ENCODE measurements around the gene SPTBN5. TPM values are rescaled to one million over a fixed set of nuclear protein-coding genes. Genes with fewer than 3 reads are reported as not detected.

The SPTBN5 gene
- total and polyA plus RNA-seq, 2 experiments from 2014 or later: 0.57 to 1.1 TPM

- Mint-ChIP-seq H3K36me3 (ENCODE audit: low read depth) (no peaks in the 10 kb centered on the region; the same call in 2 of the 3 replicates), H3K9me3 (no peaks in the 10 kb centered on the region; the same call in 2 of the 3 replicates), H3K4me1 (peaks cover 10% of the 10 kb centered on the region), H3K27ac (no peak overlapping the region), H3K27me3 (ENCODE audit: insufficient read depth, low read depth, poor library complexity) (peaks cover 37% of the 10 kb centered on the region), H3K4me3 (peak overlapping the region; percentile 61)
- no peaks in the 10 kb centered on the region for H3K9me2 ChIP-seq (ENCODE audit: insufficient read depth)
- peak overlapping the region; percentile 98 for H2AFZ ChIP-seq
- H3K4me2 ChIP-seq: peak overlapping the region; percentile 87
- 0 out of 2 replicates have a peak, but pooled peaks cover 4% of the 10 kb centered on the region for H3F3A ChIP-seq (replicated peaks; ENCODE audit: low read depth)
- no peak for ATAC-seq
- H3K36me3 ChIP-seq (ENCODE audit: insufficient read depth): no peaks in the 10 kb centered on the region
- H3K4me1 ChIP-seq (ENCODE audit: insufficient read depth): no peaks in the 10 kb centered on the region
- H3K79me2 ChIP-seq (replicated peaks; ENCODE audit: insufficient read depth): no peaks in the 10 kb centered on the region
- no peak for TF ChIP-seq ETS1 (IDR thresholded peaks at IDR 0.05)
- no peak for TF ChIP-seq CREB1 (CRISPR knock-in tag; IDR thresholded peaks at IDR 0.05; ENCODE audit: low read depth)
- no peak for TF ChIP-seq ZNF114 (CRISPR knock-in tag; IDR thresholded peaks at IDR 0.05)
- H3K4me3 ChIP-seq: peak overlapping the region; percentile 68
- peaks cover 31% of the 10 kb centered on the region for H3K27me3 ChIP-seq (ENCODE audit: insufficient read depth)
- DNase-seq (ENCODE audit: low spot score): no peak
- no peaks in the 10 kb centered on the region for H4K20me1 ChIP-seq (replicated peaks; ENCODE audit: insufficient read depth)
- no peak overlapping the region for H3K27ac ChIP-seq (ENCODE audit: low read depth)
These were observed 11.0 kb downstream of the SPTBN5 start for GRCh38 chr15:41882689-41883483.

- ATAC-seq: peak; percentile 74
- peak overlapping the region; percentile 61 for H3K4me3 Mint-ChIP-seq
- Histone ChIP-seq H3K36me3 (ENCODE audit: insufficient read depth) (no peaks in the 10 kb centered on the region), H3K27me3 (ENCODE audit: insufficient read depth) (peaks cover 31% of the 10 kb centered on the region), H3K27ac (ENCODE audit: low read depth) (no peak overlapping the region), H3K9me2 (ENCODE audit: insufficient read depth) (no peaks in the 10 kb centered on the region), H2AFZ (peak overlapping the region; percentile 98), H4K20me1 (replicated peaks; ENCODE audit: insufficient read depth) (no peaks in the 10 kb centered on the region), H3K4me2 (peak overlapping the region; percentile 87), H3K4me3 (peak overlapping the region; percentile 68), H3K4me1 (ENCODE audit: insufficient read depth) (no peaks in the 10 kb centered on the region), H3K79me2 (replicated peaks; ENCODE audit: insufficient read depth) (no peaks in the 10 kb centered on the region), H3F3A (replicated peaks; ENCODE audit: low read depth) (0 out of 2 replicates have a peak, but pooled peaks cover 4% of the 10 kb centered on the region)
- H3K4me1 Mint-ChIP-seq: peaks cover 10% of the 10 kb centered on the region
- H3K9me3 Mint-ChIP-seq: no peaks in the 10 kb centered on the region; the same call in 2 of the 3 replicates
- no peaks in the 10 kb centered on the region; the same call in 2 of the 3 replicates for H3K36me3 Mint-ChIP-seq (ENCODE audit: low read depth)
- peaks cover 38% of the 10 kb centered on the region for H3K27me3 Mint-ChIP-seq (ENCODE audit: insufficient read depth, low read depth, poor library complexity)
- TF ChIP-seq EZH2 (IDR thresholded peaks at IDR 0.05; ENCODE audit: low read depth, unreplicated experiment) (peak; percentile 37), ETS1 (IDR thresholded peaks at IDR 0.05) (no peak)
- peak; percentile 69 for DNase-seq (ENCODE audit: low spot score)
- no peak overlapping the region for H3K27ac Mint-ChIP-seq
These were observed 11.7 kb downstream of the SPTBN5 start for GRCh38 chr15:41881920-41882688.
